H9 (cell line): Measurements from ENCODE around the gene CACTIN. TPM values are rescaled to one million over a fixed set of nuclear protein-coding genes. Genes with fewer than 3 reads are reported as not detected.
A peak's percentile ranks its signal among the peaks of the same experiment; 100 is the strongest.

ENCODE experiments used
- DNase-seq: peaks from one replicate; pipeline ENCODE4 v3.0.0-alpha.2; 2017
- H2AFZ ChIP-seq: one replicate; pipeline ENCODE4 v1.6.1; 2013; ENCODE audit warnings: mild to moderate bottlenecking, low read length, control low read depth, moderate library complexity
- H2AK5ac ChIP-seq: 2 replicates; pipeline ENCODE4 v1.6.1; 2013; ENCODE audit warnings: low read length, control low read depth, mixed read lengths; ENCODE audit not compliant: insufficient read length
- H2BK120ac ChIP-seq: one replicate; pipeline ENCODE4 v1.6.1; 2013; ENCODE audit warnings: low read depth, mild to moderate bottlenecking, low read length, control low read depth, inconsistent platforms; ENCODE audit not compliant: poor library complexity, severe bottlenecking
- H2BK12ac ChIP-seq: 2 replicates; pipeline ENCODE4 v1.6.1; 2013; ENCODE audit warnings: low read length, control low read depth, mixed read lengths, low read depth; ENCODE audit not compliant: insufficient read length
- H2BK15ac ChIP-seq: 2 replicates; pipeline ENCODE4 v1.6.1; 2013; ENCODE audit warnings: low read depth, low read length, control low read depth
- H2BK20ac ChIP-seq: one replicate; pipeline ENCODE4 v1.6.1; 2013; ENCODE audit warnings: low read depth, mild to moderate bottlenecking, low read length, control low read depth, inconsistent platforms; ENCODE audit not compliant: poor library complexity, severe bottlenecking
- H2BK5ac ChIP-seq: 2 replicates; pipeline ENCODE4 v1.6.1; 2013; ENCODE audit warnings: low read length, control low read depth, mixed read lengths; ENCODE audit not compliant: insufficient read length
- H3K14ac ChIP-seq: 2 replicates; pipeline ENCODE4 v1.6.1; 2013; ENCODE audit warnings: low read length, control low read depth; ENCODE audit not compliant: insufficient read depth
- H3K18ac ChIP-seq: 2 replicates; pipeline ENCODE4 v1.6.1; 2013; ENCODE audit warnings: low read depth, mild to moderate bottlenecking, mixed read lengths, low read length, control low read depth; ENCODE audit not compliant: insufficient read length
- H3K23ac ChIP-seq: 2 replicates; pipeline ENCODE4 v1.6.1; 2013; ENCODE audit warnings: low read length, control low read depth, mixed read lengths, low read depth; ENCODE audit not compliant: insufficient read length
- H3K23me2 ChIP-seq: 2 replicates; pipeline ENCODE4 v1.6.1; 2013; ENCODE audit warnings: low read depth, mild to moderate bottlenecking, mixed read lengths, low read length, control low read depth; ENCODE audit not compliant: insufficient read length, poor library complexity, severe bottlenecking
- H3K27ac ChIP-seq: 2 replicates; pipeline ENCODE4 v1.5.1; 2013; ENCODE audit warnings: low read length, control low read depth, mixed read lengths, low read depth; ENCODE audit not compliant: insufficient read length
- H3K27me3 ChIP-seq: 2 replicates; pipeline ENCODE4 v1.6.1; 2013; ENCODE audit warnings: low read length, control low read depth, inconsistent platforms; ENCODE audit not compliant: insufficient read depth
- H3K4ac ChIP-seq: 2 replicates; pipeline ENCODE4 v1.6.1; 2013; ENCODE audit warnings: low read depth, mild to moderate bottlenecking, control low read depth, inconsistent platforms, low read length, moderate library complexity
- H3K4me1 ChIP-seq: 2 replicates; pipeline ENCODE4 v1.6.1; 2013; ENCODE audit warnings: low read length, control low read depth, inconsistent platforms; ENCODE audit not compliant: insufficient read depth
- H3K4me2 ChIP-seq: 2 replicates; pipeline ENCODE4 v1.6.1; 2013; ENCODE audit warnings: low read length, control low read depth, mixed read lengths; ENCODE audit not compliant: insufficient read length, insufficient read depth
- H3K56ac ChIP-seq: 2 replicates; pipeline ENCODE4 v1.6.1; 2013; ENCODE audit warnings: low read depth, mild to moderate bottlenecking, mixed read lengths, low read length, control low read depth; ENCODE audit not compliant: insufficient read length
- H3K79me1 ChIP-seq: 2 replicates; pipeline ENCODE4 v1.6.1; 2013; ENCODE audit warnings: low read depth, mild to moderate bottlenecking, moderate library complexity, low read length, control low read depth, inconsistent platforms; ENCODE audit not compliant: insufficient read depth, poor library complexity, severe bottlenecking
- H3K79me2 ChIP-seq: 2 replicates; pipeline ENCODE4 v1.6.1; 2013; ENCODE audit warnings: low read length, control low read depth, inconsistent platforms; ENCODE audit not compliant: insufficient read depth
- H3K9ac ChIP-seq: 2 replicates; pipeline ENCODE4 v1.6.1; 2013; ENCODE audit warnings: low read length, control low read depth, mixed read lengths; ENCODE audit not compliant: insufficient read length; ENCODE audit errors: extremely low read depth
- H3K9me3 ChIP-seq: one replicate; pipeline ENCODE4 v1.6.1; 2013; ENCODE audit warnings: low read depth, low read length, inconsistent platforms; ENCODE audit not compliant: control insufficient read depth
- H3T11ph ChIP-seq: one replicate; pipeline ENCODE4 v1.6.1; 2013; ENCODE audit warnings: mild to moderate bottlenecking, low read length, control low read depth, inconsistent platforms
- H4K20me1 ChIP-seq: one replicate; pipeline ENCODE4 v1.6.1; 2013; ENCODE audit not compliant: control insufficient read depth, insufficient read length, insufficient read depth
- H4K5ac ChIP-seq: 2 replicates; pipeline ENCODE4 v1.6.1; 2013; ENCODE audit warnings: low read depth, mild to moderate bottlenecking, mixed read lengths, low read length, control low read depth; ENCODE audit not compliant: insufficient read length
- H4K8ac ChIP-seq: replicated peaks from 2 replicates; pipeline ENCODE4 v1.6.1; 2013; ENCODE audit warnings: low read length, control low read depth, mixed read lengths, low read depth; ENCODE audit not compliant: insufficient read length
- H4K91ac ChIP-seq: 2 replicates; pipeline ENCODE4 v1.6.1; 2013; ENCODE audit warnings: low read depth, mild to moderate bottlenecking, moderate library complexity, mixed read lengths, low read length, control low read depth; ENCODE audit not compliant: insufficient read length
- H3K27ac Mint-ChIP-seq, 3 experiments: 2 replicates in 2 of 3; 3 replicates in 1 of 3; pipeline ENCODE4 v1.8.0; 2020 to 2021; ENCODE audit warnings: mixed read lengths in 3 of 3, mild to moderate bottlenecking in 1 of 3, moderate library complexity in 1 of 3
- H3K27me3 Mint-ChIP-seq: 2 replicates; pipeline ENCODE4 v1.8.0; 2021; ENCODE audit warnings: low read depth, mild to moderate bottlenecking, moderate library complexity, mixed read lengths
- H3K36me3 Mint-ChIP-seq, 3 experiments: 2 replicates in 2 of 3; 3 replicates in 1 of 3; pipeline ENCODE4 v1.8.0; 2020 to 2021; ENCODE audit warnings: low read depth in 3 of 3, mixed read lengths in 3 of 3; ENCODE audit not compliant: insufficient read depth in 1 of 3
- H3K4me1 Mint-ChIP-seq, 2 experiments: 2 replicates each; pipeline ENCODE4 v1.8.0; 2020; ENCODE audit warnings: mixed read lengths in 2 of 2
- H3K4me3 Mint-ChIP-seq, 2 experiments: 2 replicates in 1 of 2; 3 replicates in 1 of 2; pipeline ENCODE4 v1.8.0; 2020 to 2021; ENCODE audit warnings: mild to moderate bottlenecking in 2 of 2, mixed read lengths in 2 of 2, moderate library complexity in 1 of 2
- H3K9me3 Mint-ChIP-seq, 2 experiments: 2 replicates in 1 of 2; 3 replicates in 1 of 2; pipeline ENCODE4 v1.8.0; 2020; ENCODE audit warnings: mild to moderate bottlenecking in 2 of 2, mixed read lengths in 2 of 2, moderate library complexity in 1 of 2
- WGBS: extraction: QIAGEN DNeasy Blood & Tissue Kit; methylation state at CpG from one replicate; pipeline ENCODE4 v1.1.7; 2013; ENCODE audit warnings: missing lambda C conversion rate, low lambda C conversion rate, mixed read lengths; ENCODE audit not compliant: insufficient read length; ENCODE audit errors: extremely low coverage; 5-methylcytosine and 5-hydroxymethylcytosine counted together
- total RNA-seq: library from RNA; stranded (reverse); gene quantifications from 2 replicates; pipeline ENCODE4 v1.2.1, GENCODE V29; 2021
- TF ChIP-seq, protein P1 (sequence below): fragments of 200-600 bp; sonication (generic); conservative IDR thresholded peaks from 3 replicates; pipeline ENCODE4 v1.8.0; 2021; ENCODE audit warnings: antibody characterized with exemption, mild to moderate bottlenecking

CACTIN gene
- total RNA-seq, 1 experiment from 2014 or later: 37.3 TPM

DNA sequence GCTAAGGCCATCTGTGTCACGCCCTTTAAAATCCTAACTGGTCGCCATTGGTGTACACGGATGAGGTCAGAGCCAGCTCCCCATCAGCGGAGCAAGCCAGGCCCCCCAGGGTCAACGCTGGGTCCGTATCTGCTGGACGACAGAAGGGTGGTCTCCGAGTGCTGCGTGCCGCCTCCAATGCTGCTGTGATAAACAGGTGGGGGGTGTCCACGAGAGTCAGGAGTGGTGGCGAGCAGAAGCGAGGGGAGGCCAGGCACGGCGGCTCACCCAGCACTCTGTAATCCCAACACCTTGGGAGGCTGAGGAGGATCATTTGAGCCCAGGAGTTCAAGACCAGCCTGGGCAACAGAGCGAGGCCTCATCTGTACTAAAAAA lies 30.8 kb upstream of the CACTIN start:
- Histone ChIP-seq H3K14ac (no peak overlapping the region), H4K8ac (no peak overlapping the region), H2AFZ (no peak overlapping the region), H3K4ac (no peak overlapping the region), H3K18ac (no peak overlapping the region), H4K20me1 (no peaks in the 10 kb centered on the region), H3K23ac (no peak overlapping the region), H2BK5ac (no peak overlapping the region), H2BK15ac (no peak overlapping the region), H3K9ac (no peak overlapping the region), H3K79me1 (no peaks in the 10 kb centered on the region), H3K4me1 (no peaks in the 10 kb centered on the region), H3K56ac (no peak overlapping the region), H3K27ac (no peak overlapping the region), H3T11ph (no peak overlapping the region), H3K79me2 (no peaks in the 10 kb centered on the region), H2BK20ac (no peak overlapping the region), H2AK5ac (no peak overlapping the region), H4K5ac (no peak overlapping the region), H3K23me2 (no peaks in the 10 kb centered on the region), H4K91ac (no peak overlapping the region), H3K4me2 (no peak overlapping the region), H2BK120ac (no peak overlapping the region), H3K9me3 (no peaks in the 10 kb centered on the region), H3K27me3 (no peaks in the 10 kb centered on the region), H2BK12ac (no peak overlapping the region)
- no peaks in the 10 kb centered on the region for H3K27me3 Mint-ChIP-seq
- no peaks in the 10 kb centered on the region for H3K9me3 Mint-ChIP-seq
- TF ChIP-seq, protein P1, sequence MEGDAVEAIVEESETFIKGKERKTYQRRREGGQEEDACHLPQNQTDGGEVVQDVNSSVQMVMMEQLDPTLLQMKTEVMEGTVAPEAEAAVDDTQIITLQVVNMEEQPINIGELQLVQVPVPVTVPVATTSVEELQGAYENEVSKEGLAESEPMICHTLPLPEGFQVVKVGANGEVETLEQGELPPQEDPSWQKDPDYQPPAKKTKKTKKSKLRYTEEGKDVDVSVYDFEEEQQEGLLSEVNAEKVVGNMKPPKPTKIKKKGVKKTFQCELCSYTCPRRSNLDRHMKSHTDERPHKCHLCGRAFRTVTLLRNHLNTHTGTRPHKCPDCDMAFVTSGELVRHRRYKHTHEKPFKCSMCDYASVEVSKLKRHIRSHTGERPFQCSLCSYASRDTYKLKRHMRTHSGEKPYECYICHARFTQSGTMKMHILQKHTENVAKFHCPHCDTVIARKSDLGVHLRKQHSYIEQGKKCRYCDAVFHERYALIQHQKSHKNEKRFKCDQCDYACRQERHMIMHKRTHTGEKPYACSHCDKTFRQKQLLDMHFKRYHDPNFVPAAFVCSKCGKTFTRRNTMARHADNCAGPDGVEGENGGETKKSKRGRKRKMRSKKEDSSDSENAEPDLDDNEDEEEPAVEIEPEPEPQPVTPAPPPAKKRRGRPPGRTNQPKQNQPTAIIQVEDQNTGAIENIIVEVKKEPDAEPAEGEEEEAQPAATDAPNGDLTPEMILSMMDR: no peak
- DNase-seq: no peak
- no peaks in the 10 kb centered on the region for H3K4me1 Mint-ChIP-seq
- peak overlapping the region in 1 of 3 experiments; percentile 74; a peak in 1 of 7 replicates for H3K27ac Mint-ChIP-seq
- H3K4me3 Mint-ChIP-seq: no peak overlapping the region
- H3K36me3 Mint-ChIP-seq: peaks cover 11 to 41% (median 36%) of the 10 kb centered on the region in 3 experiments
- WGBS: no CpG with 5 or more reads among the region's 16 CpGs
